ENCODE measurements around the gene IAH1.

GRCh38 chr2:9488583-9489547 is 14.5 kb downstream of the IAH1 start:
- TF ChIP-seq, protein P1, sequence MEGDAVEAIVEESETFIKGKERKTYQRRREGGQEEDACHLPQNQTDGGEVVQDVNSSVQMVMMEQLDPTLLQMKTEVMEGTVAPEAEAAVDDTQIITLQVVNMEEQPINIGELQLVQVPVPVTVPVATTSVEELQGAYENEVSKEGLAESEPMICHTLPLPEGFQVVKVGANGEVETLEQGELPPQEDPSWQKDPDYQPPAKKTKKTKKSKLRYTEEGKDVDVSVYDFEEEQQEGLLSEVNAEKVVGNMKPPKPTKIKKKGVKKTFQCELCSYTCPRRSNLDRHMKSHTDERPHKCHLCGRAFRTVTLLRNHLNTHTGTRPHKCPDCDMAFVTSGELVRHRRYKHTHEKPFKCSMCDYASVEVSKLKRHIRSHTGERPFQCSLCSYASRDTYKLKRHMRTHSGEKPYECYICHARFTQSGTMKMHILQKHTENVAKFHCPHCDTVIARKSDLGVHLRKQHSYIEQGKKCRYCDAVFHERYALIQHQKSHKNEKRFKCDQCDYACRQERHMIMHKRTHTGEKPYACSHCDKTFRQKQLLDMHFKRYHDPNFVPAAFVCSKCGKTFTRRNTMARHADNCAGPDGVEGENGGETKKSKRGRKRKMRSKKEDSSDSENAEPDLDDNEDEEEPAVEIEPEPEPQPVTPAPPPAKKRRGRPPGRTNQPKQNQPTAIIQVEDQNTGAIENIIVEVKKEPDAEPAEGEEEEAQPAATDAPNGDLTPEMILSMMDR (IDR thresholded peaks at IDR 0.05; ENCODE audit: insufficient read depth, low read length, poor library complexity, severe bottlenecking), result no peak
- TF ChIP-seq EZH2phosphoT487 (conservative IDR thresholded peaks at IDR 0.05; ENCODE audit: low read length), result no peak
